Coronary artery (tissue), 2 donors: ENCODE data around the gene ARHGAP9.
A peak's percentile ranks its signal among the peaks of the same experiment; 100 is the strongest.

ENCODE experiments used
- DNase-seq: peaks from one replicate; pipeline ENCODE4 v3.0.0-alpha.2; 2017; ENCODE audit warnings: low spot score
- H3K27ac ChIP-seq, 2 donors: fragments of 200-600 bp; sonication (generic); one replicate each; pipeline ENCODE4 v1.5.1; 2016 to 2019
- H3K4me3 ChIP-seq: fragments of 200-600 bp; sonication (generic); 2 replicates; pipeline ENCODE4 v1.5.1; 2016; ENCODE audit warnings: mild to moderate bottlenecking, moderate library complexity
- TF ChIP-seq, protein P1 (sequence below): fragments of 200-600 bp; sonication (generic); IDR thresholded peaks from one replicate; pipeline ENCODE4 v1.5.1; 2019; ENCODE audit warnings: antibody characterized with exemption

Gene ARHGAP9

DNA sequence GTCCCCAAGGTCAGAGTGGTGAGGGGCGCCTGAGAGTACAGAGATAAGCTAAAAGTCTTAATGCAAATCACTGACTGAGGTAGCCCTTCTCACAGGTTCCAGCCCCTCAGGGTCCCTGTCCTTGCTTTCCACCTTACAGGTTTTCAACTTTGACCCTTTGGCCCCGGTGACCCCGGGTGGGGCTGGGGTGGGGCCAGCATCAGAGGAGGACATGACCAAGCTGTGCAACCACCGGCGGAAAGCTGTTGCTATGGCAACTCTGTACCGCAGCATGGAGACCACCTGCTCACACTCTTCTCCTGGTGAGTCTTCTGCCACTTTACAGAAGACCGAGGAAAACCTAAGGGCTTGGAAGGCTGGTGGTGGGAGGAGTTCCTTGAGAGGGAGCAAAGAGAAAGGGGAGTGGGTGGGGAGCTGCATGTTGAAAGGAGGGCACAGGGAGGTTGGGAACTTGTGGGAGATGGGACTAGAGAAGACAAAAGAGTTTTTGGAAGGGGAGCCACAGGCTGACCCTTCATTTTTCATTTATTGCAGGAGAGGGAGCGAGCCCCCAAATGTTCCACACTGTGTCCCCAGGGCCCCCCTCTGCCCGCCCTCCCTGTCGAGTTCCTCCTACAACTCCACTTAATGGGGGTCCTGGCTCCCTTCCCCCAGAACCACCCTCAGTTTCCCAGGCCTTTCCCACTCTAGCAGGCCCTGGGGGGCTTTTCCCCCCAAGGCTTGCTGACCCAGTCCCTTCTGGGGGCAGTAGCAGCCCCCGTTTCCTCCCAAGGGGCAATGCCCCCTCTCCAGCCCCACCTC lies 45.3 kb upstream of the ARHGAP9 start:
- peak overlapping the region; percentile 97 for H3K4me3 ChIP-seq
- TF ChIP-seq, protein P1, sequence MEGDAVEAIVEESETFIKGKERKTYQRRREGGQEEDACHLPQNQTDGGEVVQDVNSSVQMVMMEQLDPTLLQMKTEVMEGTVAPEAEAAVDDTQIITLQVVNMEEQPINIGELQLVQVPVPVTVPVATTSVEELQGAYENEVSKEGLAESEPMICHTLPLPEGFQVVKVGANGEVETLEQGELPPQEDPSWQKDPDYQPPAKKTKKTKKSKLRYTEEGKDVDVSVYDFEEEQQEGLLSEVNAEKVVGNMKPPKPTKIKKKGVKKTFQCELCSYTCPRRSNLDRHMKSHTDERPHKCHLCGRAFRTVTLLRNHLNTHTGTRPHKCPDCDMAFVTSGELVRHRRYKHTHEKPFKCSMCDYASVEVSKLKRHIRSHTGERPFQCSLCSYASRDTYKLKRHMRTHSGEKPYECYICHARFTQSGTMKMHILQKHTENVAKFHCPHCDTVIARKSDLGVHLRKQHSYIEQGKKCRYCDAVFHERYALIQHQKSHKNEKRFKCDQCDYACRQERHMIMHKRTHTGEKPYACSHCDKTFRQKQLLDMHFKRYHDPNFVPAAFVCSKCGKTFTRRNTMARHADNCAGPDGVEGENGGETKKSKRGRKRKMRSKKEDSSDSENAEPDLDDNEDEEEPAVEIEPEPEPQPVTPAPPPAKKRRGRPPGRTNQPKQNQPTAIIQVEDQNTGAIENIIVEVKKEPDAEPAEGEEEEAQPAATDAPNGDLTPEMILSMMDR: no peak
- H3K27ac ChIP-seq: no peak overlapping the region
- DNase-seq: no peak

DNA sequence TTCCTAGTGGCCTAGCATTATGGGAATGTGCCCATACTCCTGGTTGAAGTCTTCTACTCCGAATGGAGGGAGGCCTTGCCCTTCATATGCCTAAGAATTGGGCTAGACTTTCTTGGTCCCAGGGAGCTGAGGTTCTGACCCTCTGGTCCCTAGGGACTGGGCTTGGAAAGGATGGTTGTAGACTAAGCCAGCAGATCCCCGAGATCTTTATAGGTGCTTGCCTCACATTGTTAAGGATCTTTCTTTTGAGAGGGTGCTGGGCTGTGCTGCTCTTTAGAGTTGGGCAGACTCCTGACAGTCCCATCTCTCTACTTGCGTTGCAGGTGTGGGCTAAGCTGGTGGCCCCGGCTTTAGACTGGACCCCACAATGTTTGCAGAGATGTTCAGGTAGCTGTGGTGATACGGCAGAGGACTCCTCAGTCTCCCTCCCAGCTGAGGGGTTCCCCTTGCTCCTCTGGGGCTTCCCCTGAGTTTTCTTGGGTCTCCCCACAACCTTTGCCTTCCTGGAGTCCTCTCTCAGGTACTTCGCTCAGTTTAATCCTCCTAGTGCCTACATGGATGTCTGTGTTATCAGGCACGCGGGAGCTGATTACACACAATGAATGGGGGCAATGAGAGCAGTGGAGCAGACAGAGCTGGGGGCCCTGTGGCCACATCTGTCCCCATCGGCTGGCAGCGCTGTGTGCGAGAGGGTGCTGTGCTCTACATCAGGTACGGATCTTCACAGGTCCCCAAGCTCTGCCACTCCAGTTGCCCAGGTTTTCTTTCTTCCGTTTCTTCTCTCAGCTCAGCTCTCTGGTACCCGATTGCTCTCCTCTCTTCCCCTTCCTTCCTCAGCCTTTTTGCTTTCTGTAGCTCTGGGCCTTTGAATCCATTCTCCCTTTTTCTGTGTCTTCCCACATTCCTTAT lies 44.3 kb upstream of the ARHGAP9 start:
- TF ChIP-seq, protein P1: no peak
- peak overlapping the region; percentile 98 to 99 for H3K27ac ChIP-seq
- no peak for DNase-seq
- H3K4me3 ChIP-seq: peak overlapping the region; percentile 97

DNA sequence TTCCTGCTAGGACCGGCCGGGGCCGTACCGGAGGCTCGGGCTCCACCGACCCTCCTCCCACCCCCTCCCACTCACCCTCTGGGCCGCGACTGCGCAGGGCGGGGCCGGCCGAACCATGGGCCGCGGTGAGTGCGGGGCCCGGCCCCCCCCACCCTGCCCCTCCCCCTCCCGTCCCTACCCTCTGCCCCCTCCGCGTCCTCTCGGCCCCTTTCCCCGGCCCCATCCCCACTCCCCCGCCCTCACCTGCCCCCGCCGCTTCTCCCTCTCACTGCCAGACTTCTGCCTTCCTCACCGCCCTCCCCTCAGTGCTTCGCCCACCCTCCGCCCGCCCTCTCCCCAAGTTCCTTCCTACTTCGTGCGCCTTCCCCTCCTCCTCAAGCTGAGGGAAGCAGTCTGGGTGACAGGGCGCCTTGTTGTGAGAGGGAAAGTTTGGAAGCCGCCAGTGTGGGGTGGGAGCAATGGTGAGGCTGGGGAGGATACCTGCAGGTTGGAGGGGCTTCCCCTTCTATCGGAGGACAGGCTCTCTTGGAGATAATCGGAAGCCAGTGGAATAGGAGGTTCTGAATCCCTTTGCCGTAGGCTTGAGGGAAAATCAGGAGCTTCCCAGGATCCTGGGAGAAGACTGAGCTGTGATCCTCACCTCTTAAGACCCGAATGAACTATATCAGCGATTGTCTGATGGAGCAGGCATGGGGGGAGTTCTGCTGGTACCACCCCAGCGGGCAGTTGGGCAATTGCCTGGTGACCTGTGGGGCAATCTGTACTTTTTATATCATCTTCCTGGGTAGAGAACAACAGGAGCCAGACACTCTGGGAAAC lies 43.4 kb upstream of the ARHGAP9 start:
- TF ChIP-seq, protein P1: no peak
- peak overlapping the region; percentile 98 to 99 for H3K27ac ChIP-seq
- peak overlapping the region; percentile 97 for H3K4me3 ChIP-seq
- DNase-seq: peak; percentile 86

DNA sequence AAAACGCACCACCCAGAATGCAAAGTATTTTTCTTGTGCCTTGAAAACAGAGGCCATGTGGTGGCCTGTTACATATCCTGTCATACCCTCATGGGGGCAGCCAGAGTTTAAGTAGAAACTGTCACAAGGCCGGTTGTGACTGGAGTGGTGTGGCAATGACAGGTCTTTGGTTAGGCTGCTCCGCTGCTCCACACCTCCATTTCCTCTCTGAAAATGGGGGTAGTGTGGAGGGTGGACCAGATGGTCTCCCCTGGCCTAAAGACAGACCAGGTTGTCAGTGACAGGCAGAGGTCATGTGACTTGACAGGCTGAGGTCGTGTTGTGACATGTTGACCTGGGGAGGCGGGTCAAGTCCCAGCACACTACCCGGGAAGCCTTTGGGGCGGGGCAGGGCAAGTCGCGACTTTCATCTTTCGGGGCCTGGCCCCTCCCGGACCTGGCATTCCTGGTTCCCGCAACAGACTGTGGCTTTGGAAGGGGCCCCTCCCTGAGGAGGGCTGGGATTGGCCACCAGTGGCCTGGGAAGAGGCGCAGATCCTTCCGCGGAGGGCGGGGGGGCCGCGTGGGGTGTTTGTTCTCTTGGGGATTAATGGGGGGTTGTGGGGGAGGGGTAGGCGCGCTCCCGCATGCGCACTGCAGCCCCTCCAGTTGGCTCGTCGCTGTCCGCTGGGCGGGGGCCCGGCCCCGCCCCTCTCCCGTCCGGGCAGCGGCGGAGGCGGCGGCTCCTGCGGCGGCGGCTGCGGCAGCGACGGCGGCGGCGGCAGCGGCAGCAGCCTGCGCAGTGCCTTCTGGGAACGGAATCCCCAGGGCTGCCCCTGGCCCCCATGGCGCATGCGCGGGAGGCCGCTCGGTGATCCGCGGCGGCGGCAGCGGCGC lies 42.6 kb upstream of the ARHGAP9 start, which contains the start of gene MBD6:
Gene MBD6, plus strand, starts transcription at position 814 of the 876 bp plus-strand sequence. CDS start 1,480 bp downstream, outside the sequence.
- peak; percentile 97 for DNase-seq
- H3K27ac ChIP-seq: peak within 1 kb of the TSS; percentile 98 to 99
- TF ChIP-seq, protein P1: no peak
- H3K4me3 ChIP-seq: peak within 1 kb of the TSS; percentile 97

DNA sequence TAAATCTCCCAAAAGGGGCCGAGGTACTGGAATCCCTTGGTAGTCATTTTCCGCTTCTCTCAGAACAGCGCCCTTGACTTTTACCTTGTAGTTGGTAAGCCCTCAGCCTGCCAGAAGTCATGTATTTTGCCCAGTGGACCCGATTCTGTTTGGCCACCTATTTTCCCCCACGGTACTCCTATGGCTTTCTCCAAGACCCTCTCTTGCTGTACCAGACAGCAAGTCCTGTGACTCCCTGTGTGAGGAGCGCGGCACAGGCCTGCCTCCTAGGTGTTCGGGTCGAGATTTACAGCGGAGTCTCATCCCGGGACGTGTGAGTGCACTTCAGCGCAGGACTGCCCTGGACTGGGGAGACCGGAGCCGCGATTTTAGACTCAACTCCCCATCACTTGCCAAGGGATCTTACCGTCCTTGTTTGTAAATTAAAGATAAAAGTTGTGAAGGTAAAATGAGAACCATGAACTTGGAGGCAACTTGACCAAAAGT lies 41.9 kb upstream of the ARHGAP9 start:
- TF ChIP-seq, protein P1: no peak
- peak; percentile 82 for DNase-seq
- Histone ChIP-seq H3K27ac (peak overlapping the region; percentile 98 to 99), H3K4me3 (peak overlapping the region; percentile 97)
